Naive thymus-derived CD4-positive, alpha-beta T cell (primary cell): ENCODE results near the gene CSH2. TPM values are rescaled to one million over a fixed set of nuclear protein-coding genes. Genes with fewer than 3 reads are reported as not detected.

Experiments used
- ATAC-seq: fragments of 150-1000 bp; cut with Tn5 transposase; 2 replicates; pipeline ENCODE4 v1.10.0; 2021; ENCODE audit warnings: mild to moderate bottlenecking, moderate library complexity
- CTCF ChIA-PET: fragments of 350-600 bp; sonication (Branson Sonifier 250); formaldehyde crosslinking; loops from one replicate; lab custom pipeline; 2021; ENCODE audit warnings: antibody characterized with exemption; lab: Charles Lee
- POLR2A ChIA-PET: fragments of 350-600 bp; sonication (Branson Sonifier 250); formaldehyde crosslinking; loops from one replicate; lab custom pipeline; 2021; ENCODE audit warnings: antibody characterized with exemption, inconsistent platforms; lab: Charles Lee
- DNase-seq, 9 donors: peaks; one replicate each; pipeline versions ENCODE4 v3.0.0 to v3.0.0-alpha.2; 2020 to 2022; ENCODE audit warnings: mixed read lengths in 1 of 9
- H3K27ac ChIP-seq: one replicate; pipeline ENCODE4 v1.7.0; 2013; ENCODE audit warnings: mild to moderate bottlenecking, low read depth, low read length, moderate library complexity
- H3K27me3 ChIP-seq, 2 donors: one replicate each; pipeline ENCODE4 v1.7.0; 2013; ENCODE audit warnings: low read length in 2 of 2, mild to moderate bottlenecking in 2 of 2, moderate library complexity in 2 of 2; ENCODE audit not compliant: control insufficient read depth in 2 of 2, insufficient read depth in 2 of 2
- H3K36me3 ChIP-seq, 3 experiments: 1 replicate in 2 of 3; 2 replicates in 1 of 3; pipeline ENCODE4 v1.7.0; 2013; ENCODE audit warnings: low read length in 3 of 3, mild to moderate bottlenecking in 3 of 3, moderate library complexity in 1 of 3; ENCODE audit not compliant: insufficient read depth in 3 of 3, control insufficient read depth in 2 of 3
- H3K4me1 ChIP-seq, 2 donors: one replicate each; pipeline ENCODE4 v1.7.0; 2013; ENCODE audit warnings: low read length in 2 of 2, mild to moderate bottlenecking in 2 of 2, moderate library complexity in 1 of 2; ENCODE audit not compliant: control insufficient read depth in 2 of 2, insufficient read depth in 2 of 2
- H3K4me3 ChIP-seq: 2 replicates; pipeline ENCODE4 v1.7.0; 2013; ENCODE audit warnings: mild to moderate bottlenecking, low read length
- H3K9me3 ChIP-seq, 3 experiments: 1 replicate in 2 of 3; 2 replicates in 1 of 3; pipeline ENCODE4 v1.7.0; 2013; ENCODE audit warnings: low read length in 3 of 3; ENCODE audit not compliant: control insufficient read depth in 2 of 3
- H3K27ac Mint-ChIP-seq, 9 donors: one replicate each; pipeline ENCODE4 v1.8.0; 2020 to 2022; ENCODE audit warnings: mixed read lengths in 9 of 9, mild to moderate bottlenecking in 8 of 9, moderate library complexity in 5 of 9, inconsistent platforms in 2 of 9
- H3K27me3 Mint-ChIP-seq, 5 donors: one replicate each; pipeline ENCODE4 v1.8.0; 2021 to 2022; ENCODE audit warnings: mixed read lengths in 5 of 5, mild to moderate bottlenecking in 1 of 5
- H3K36me3 Mint-ChIP-seq, 5 donors: one replicate each; pipeline ENCODE4 v1.8.0; 2020 to 2022; ENCODE audit warnings: mixed read lengths in 5 of 5, mild to moderate bottlenecking in 3 of 5, inconsistent platforms in 1 of 5
- H3K4me1 Mint-ChIP-seq, 7 donors: one replicate each; pipeline ENCODE4 v1.8.0; 2020 to 2022; ENCODE audit warnings: mixed read lengths in 7 of 7, mild to moderate bottlenecking in 3 of 7, inconsistent platforms in 1 of 7
- H3K4me3 Mint-ChIP-seq, 10 donors: one replicate each; pipeline ENCODE4 v1.8.0; 2020 to 2022; ENCODE audit warnings: mild to moderate bottlenecking in 10 of 10, mixed read lengths in 10 of 10, moderate library complexity in 6 of 10, inconsistent platforms in 2 of 10
- H3K9me3 Mint-ChIP-seq, 11 donors: one replicate each; pipeline ENCODE4 v1.8.0; 2020 to 2022; ENCODE audit warnings: mixed read lengths in 11 of 11, mild to moderate bottlenecking in 4 of 11, inconsistent platforms in 1 of 11, moderate library complexity in 1 of 11
- intact Hi-C, 2 donors: fragments of 100-400 bp; cut with micrococcal nuclease; formaldehyde crosslinking; loops; one replicate each; pipeline ENCODE4 v1.15.1; 2023
- polyA plus RNA-seq, 2 donors: library from polyadenylated mRNA; unstranded; fragments of 300-500 nt; fragmentation: Illumina TruSeq; gene quantifications; one replicate each; pipeline ENCODE4 v1.2.3, GENCODE V29; 2021
- total RNA-seq, 6 experiments: library from RNA in 5 of 6; stranded (reverse) in 5 of 6; gene quantifications; 1 replicate in 5 of 6; 2 replicates in 1 of 6; pipeline ENCODE4 v1.2.3 and lab custom pipeline; 2021 to 2026

The CSH2 gene
- total and polyA plus RNA-seq, 7 experiments from 2014 or later = 4.2 to 5.3 TPM; not detected in 5

- Mint-ChIP-seq H3K4me3 (no peak overlapping the region), H3K4me1 (peaks cover under 1 to 15% (median 10%) of the 10 kb centered on the region in 7 donors)
- intact Hi-C loops = no loop called here
Observed at GRCh38 chr17:63853260-63853659, 20.2 kb downstream of the CSH2 start.

GRCh38 chr17:63850401-63850800 lies 23.1 kb downstream of the CSH2 start:
- Histone ChIP-seq H3K9me3 (no peaks in the 10 kb centered on the region), H3K27ac (no peak overlapping the region), H3K27me3 (no peaks in the 10 kb centered on the region), H3K4me1 (peaks cover 0 to 9% of the 10 kb centered on the region in 2 donors), H3K4me3 (no peak overlapping the region), H3K36me3 (no peaks in the 10 kb centered on the region)
- peaks cover 0 to 36% (median 0%) of the 10 kb centered on the region in 5 donors for H3K27me3 Mint-ChIP-seq
- no peak overlapping the region for H3K27ac Mint-ChIP-seq
- H3K4me3 Mint-ChIP-seq = no peak overlapping the region
- peaks cover 8 to 22% (median 21%) of the 10 kb centered on the region in 7 donors for H3K4me1 Mint-ChIP-seq
- ATAC-seq = no peak
- H3K9me3 Mint-ChIP-seq = peaks cover 0 to 5% (median 0%) of the 10 kb centered on the region in 11 donors
- intact Hi-C loops = no loop called here
- peaks cover 0 to 7% (median 0%) of the 10 kb centered on the region in 5 donors for H3K36me3 Mint-ChIP-seq
- DNase-seq = no peak
- ChIA-PET CTCF (interaction anchor here (1.2 kb wide), 1 partner anchor 15 kb away, joined by 3 read pairs; no protein-coding TSS in a partner anchor), POLR2A (no interaction called here)

More at GRCh38 chr17:63853260-63853659, 20.2 kb downstream of the CSH2 start:
- H3K4me1 ChIP-seq = peaks cover 0 to 5% of the 10 kb centered on the region in 2 donors
- CTCF ChIA-PET = no interaction called here
- no peaks in the 10 kb centered on the region for H3K36me3 ChIP-seq
- no peak overlapping the region for H3K4me3 ChIP-seq
- ATAC-seq = no peak
- Mint-ChIP-seq H3K9me3 (peaks cover 0 to 1% (median 0%) of the 10 kb centered on the region in 11 donors), H3K27me3 (peaks cover 0 to 44% (median 0%) of the 10 kb centered on the region in 5 donors), H3K27ac (peak overlapping the region in 1 of 9 donors; percentile 36), H3K36me3 (peaks cover 0 to 4% (median 0%) of the 10 kb centered on the region in 5 donors)
- H3K27me3 ChIP-seq = no peaks in the 10 kb centered on the region
- no peak for DNase-seq
- H3K9me3 ChIP-seq = no peaks in the 10 kb centered on the region
- H3K27ac ChIP-seq = no peak overlapping the region
- POLR2A ChIA-PET = interaction anchor here (0.6 kb wide), 1 partner anchor 447 kb away, joined by 5 read pairs; no protein-coding TSS in a partner anchor

- ChIA-PET CTCF (interaction anchor here (0.5 to 2.4 kb wide), 11 partner anchors 10 to 735 kb away, joined by 3 to 17 read pairs (median 4); no protein-coding TSS in a partner anchor), POLR2A (interaction anchor here (0.5 to 13.5 kb wide), 10 partner anchors 9 to 657 kb away, joined by 3 to 204 read pairs (median 3); partner anchors contain the start of genes CCDC47, DDX42, DDX5 and FTSJ3)
- Histone ChIP-seq H3K9me3 (no peaks in the 10 kb centered on the region), H3K36me3 (no peaks in the 10 kb centered on the region), H3K4me1 (peaks cover 0 to 9% of the 10 kb centered on the region in 2 donors), H3K4me3 (peak overlapping the region; percentile 57), H3K27ac (peak overlapping the region; percentile 61), H3K27me3 (no peaks in the 10 kb centered on the region)
- Mint-ChIP-seq H3K36me3 (peaks cover 0 to 7% (median 0%) of the 10 kb centered on the region in 5 donors), H3K4me3 (peak overlapping the region; percentile 81 to 90 (median 87)), H3K27me3 (peaks cover 0 to 25% (median 0%) of the 10 kb centered on the region in 5 donors), H3K4me1 (peaks cover 11 to 28% (median 24%) of the 10 kb centered on the region in 7 donors), H3K9me3 (peaks cover 0 to 5% (median 0%) of the 10 kb centered on the region in 11 donors), H3K27ac (peak overlapping the region; percentile 86 to 99 (median 93))
- intact Hi-C loops = loop anchor here (1.0 to 10.0 kb wide), 4 partner anchors 22 to 422 kb away; partner anchors contain the start of genes DCAF7 (in 2 of the 2), FTSJ3 (in 1 of the 2), PSMC5 (in 1 of the 2) and TACO1 (in 1 of the 2)
- ATAC-seq (peak; percentile 99), DNase-seq (peak; percentile 88 to 96 (median 94))
Observed at GRCh38 chr17:63848834-63849689, 24.4 kb downstream of the CSH2 start.

- H3K27ac ChIP-seq = no peak overlapping the region
- H3K4me3 ChIP-seq = no peak overlapping the region
- intact Hi-C loops = loop anchor here (1.0 to 10.0 kb wide), 3 partner anchors 243 to 420 kb away; partner anchors contain the start of genes DCAF7 (in 1 of the 2) and TACO1 (in 1 of the 2)
- DNase-seq = no peak
- H3K4me1 ChIP-seq = peaks cover 6 to 15% of the 10 kb centered on the region in 2 donors
- Mint-ChIP-seq H3K4me3 (peak overlapping the region; percentile 5 to 87 (median 76)), H3K27me3 (peaks cover 0 to 16% (median 0%) of the 10 kb centered on the region in 5 donors), H3K4me1 (peaks cover 15 to 34% (median 31%) of the 10 kb centered on the region in 7 donors), H3K36me3 (peaks cover 0 to 7% (median 0%) of the 10 kb centered on the region in 5 donors), H3K27ac (peak overlapping the region; percentile 3 to 99 (median 76)), H3K9me3 (peaks cover 0 to 5% (median 0%) of the 10 kb centered on the region in 11 donors)
- H3K36me3 ChIP-seq = no peaks in the 10 kb centered on the region
- H3K27me3 ChIP-seq = no peaks in the 10 kb centered on the region
- ATAC-seq = no peak
- ChIA-PET POLR2A (interaction anchor here (0.6 to 13.5 kb wide), 5 partner anchors 14 to 659 kb away, joined by 3 to 204 read pairs (median 4); partner anchors contain the start of genes CEP95, FTSJ3 and PSMC5), CTCF (interaction anchor here (1.0 to 2.4 kb wide), 4 partner anchors 9 to 209 kb away, joined by 3 to 17 read pairs (median 6); no protein-coding TSS in a partner anchor)
- no peaks in the 10 kb centered on the region for H3K9me3 ChIP-seq
Observed at GRCh38 chr17:63847525-63848249, 25.8 kb downstream of the CSH2 start.

GRCh38 chr17:63845509-63845908 lies 28.0 kb downstream of the CSH2 start:
- Mint-ChIP-seq H3K4me3 (peak overlapping the region in 1 of 10 donors; percentile 1), H3K9me3 (peaks cover 0 to 5% (median 0%) of the 10 kb centered on the region in 11 donors), H3K4me1 (peaks cover 28 to 43% (median 41%) of the 10 kb centered on the region in 7 donors), H3K36me3 (peaks cover 0 to 10% (median 0%) of the 10 kb centered on the region in 5 donors), H3K27me3 (peaks cover 0 to 5% (median 0%) of the 10 kb centered on the region in 5 donors), H3K27ac (peak overlapping the region in 5 of 9 donors; percentile 2 to 71 (median 37))
- Histone ChIP-seq H3K4me3 (no peak overlapping the region), H3K36me3 (peaks cover 0 to 3% (median 0%) of the 10 kb centered on the region in 3 experiments), H3K9me3 (no peaks in the 10 kb centered on the region), H3K27me3 (no peaks in the 10 kb centered on the region), H3K4me1 (peaks cover 15 to 22% of the 10 kb centered on the region in 2 donors), H3K27ac (no peak overlapping the region)
- CTCF ChIA-PET = interaction anchor here (0.7 kb wide), 1 partner anchor 55 kb away, joined by 4 read pairs; no protein-coding TSS in a partner anchor
- intact Hi-C loops = loop anchor here (5.0 to 10.0 kb wide), 2 partner anchors 241 to 418 kb away; partner anchors contain the start of gene TACO1 (in 1 of the 2)
- DNase-seq (no peak), ATAC-seq (no peak)
- POLR2A ChIA-PET = interaction anchor here (1.0 to 13.5 kb wide), 3 partner anchors 17 to 103 kb away, joined by 3 to 204 read pairs (median 6); partner anchors contain the start of genes CCDC47, DDX42, FTSJ3 and PSMC5
